Measurements from ENCODE around the gene CERS4. TPM values are rescaled to one million over a fixed set of nuclear protein-coding genes. Genes with fewer than 3 reads are reported as not detected.

CERS4 gene
- total and polyA plus RNA-seq, 2 donors (not counting 1 experiment from before 2014, with no cell fraction given): 104 to 125 TPM

GRCh38 chr19:8192221-8192820 is 16.8 kb upstream of the CERS4 start:
- no peaks in the 10 kb centered on the region for H4K20me1 ChIP-seq (ENCODE audit: control insufficient read depth, insufficient read depth, low read length, poor library complexity, severe bottlenecking)
- no peaks in the 10 kb centered on the region for H3K79me2 ChIP-seq (ENCODE audit: control insufficient read depth, insufficient read depth, low read length)
- 17% methylated on average over 4 of the region's 7 CpGs for WGBS (ENCODE audit: insufficient coverage)
- H3K9ac ChIP-seq (ENCODE audit: low read length): no peak overlapping the region
- POLR2A ChIA-PET: interaction anchor here (0.9 to 4.4 kb wide), 5 partner anchors 9 to 34 kb away, joined by 3 to 71 read pairs (median 6); partner anchors contain the start of gene CERS4
- no peak for TF ChIP-seq EZH2 (IDR thresholded peaks at IDR 0.05; ENCODE audit: borderline replicate concordance, insufficient read depth, low read depth, low read length, poor library complexity, severe bottlenecking)
- TF ChIP-seq, protein P1, sequence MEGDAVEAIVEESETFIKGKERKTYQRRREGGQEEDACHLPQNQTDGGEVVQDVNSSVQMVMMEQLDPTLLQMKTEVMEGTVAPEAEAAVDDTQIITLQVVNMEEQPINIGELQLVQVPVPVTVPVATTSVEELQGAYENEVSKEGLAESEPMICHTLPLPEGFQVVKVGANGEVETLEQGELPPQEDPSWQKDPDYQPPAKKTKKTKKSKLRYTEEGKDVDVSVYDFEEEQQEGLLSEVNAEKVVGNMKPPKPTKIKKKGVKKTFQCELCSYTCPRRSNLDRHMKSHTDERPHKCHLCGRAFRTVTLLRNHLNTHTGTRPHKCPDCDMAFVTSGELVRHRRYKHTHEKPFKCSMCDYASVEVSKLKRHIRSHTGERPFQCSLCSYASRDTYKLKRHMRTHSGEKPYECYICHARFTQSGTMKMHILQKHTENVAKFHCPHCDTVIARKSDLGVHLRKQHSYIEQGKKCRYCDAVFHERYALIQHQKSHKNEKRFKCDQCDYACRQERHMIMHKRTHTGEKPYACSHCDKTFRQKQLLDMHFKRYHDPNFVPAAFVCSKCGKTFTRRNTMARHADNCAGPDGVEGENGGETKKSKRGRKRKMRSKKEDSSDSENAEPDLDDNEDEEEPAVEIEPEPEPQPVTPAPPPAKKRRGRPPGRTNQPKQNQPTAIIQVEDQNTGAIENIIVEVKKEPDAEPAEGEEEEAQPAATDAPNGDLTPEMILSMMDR (IDR thresholded peaks at IDR 0.05): no peak
- H3K4me1 ChIP-seq (ENCODE audit: control insufficient read depth in 2 of 2, insufficient read depth in 2 of 2, low read length in 2 of 2): peaks cover 53 to 62% of the 10 kb centered on the region in 2 donors
- H3K9me3 ChIP-seq (ENCODE audit: control extremely low read depth in 1 of 3, control insufficient read depth in 2 of 3, insufficient read depth in 1 of 3, low read length in 2 of 3): peaks cover 0 to 13% (median 0%) of the 10 kb centered on the region in 3 donors
- DNase-seq (peak; percentile 59), ATAC-seq (ENCODE audit: low read depth) (no peak)
- CTCF ChIA-PET: interaction anchor here (0.9 to 3.8 kb wide), 4 partner anchors 24 to 61 kb away, joined by 3 to 22 read pairs (median 4); no protein-coding TSS in a partner anchor
- no peaks in the 10 kb centered on the region for H3K27me3 Mint-ChIP-seq
- H3K27ac Mint-ChIP-seq: peak overlapping the region; percentile 97
- no peaks in the 10 kb centered on the region for H3K9me3 Mint-ChIP-seq (ENCODE audit: insufficient read depth)
- H3K36me3 ChIP-seq (replicated peaks in 1 of 2; ENCODE audit: control extremely low read depth in 1 of 2, control insufficient read depth in 1 of 2, extremely low read depth in 1 of 2, insufficient read depth in 2 of 2, low read length in 1 of 2): no peaks in the 10 kb centered on the region
- no peak overlapping the region for H3K4me3 ChIP-seq (ENCODE audit: control extremely low read depth in 1 of 5, extremely low read depth in 1 of 5, insufficient read depth in 1 of 5, low read depth in 2 of 5, low read length in 4 of 5)
- H3K27me3 ChIP-seq (replicated peaks in 1 of 4; ENCODE audit: control extremely low read depth in 1 of 4, control insufficient read depth in 3 of 4, insufficient read depth in 4 of 4, low read length in 3 of 4): no peaks in the 10 kb centered on the region
- H3K4me2 ChIP-seq (replicated peaks; ENCODE audit: low read depth, low read length, poor library complexity, severe bottlenecking): peak overlapping the region; percentile 72
- no peak overlapping the region for H2AFZ ChIP-seq (ENCODE audit: insufficient read depth, low read depth, low read length, poor library complexity, severe bottlenecking)
- peaks cover 64% of the 10 kb centered on the region for H3K4me1 Mint-ChIP-seq
- peak overlapping the region; percentile 93 to 96 for H3K27ac ChIP-seq (ENCODE audit: low read length in 2 of 2)
- peak overlapping the region; percentile 51 for H3K4me3 Mint-ChIP-seq
- intact Hi-C loops (cut with micrococcal nuclease): loop anchor here (2.0 to 5.0 kb wide), 2 partner anchors 50 to 60 kb away; no protein-coding TSS in a partner anchor
